Left ventricle myocardium inferior (tissue), 1 donor: ENCODE results near the gene VPS29. TPM values are rescaled to one million over a fixed set of nuclear protein-coding genes. Genes with fewer than 3 reads are reported as not detected.
"Not testable (repeated sequence)": the region's sequence is repeated elsewhere in the genome, so short reads cannot be mapped to it uniquely, and the experiment has no call there.

Experiments
- DNase-seq: peaks from one replicate; pipeline ENCODE4 v3.0.0-alpha.2; 2020
- H3K27ac ChIP-seq: fragments of 200-600 bp; replicated peaks from 2 replicates; pipeline ENCODE4 v1.8.0; 2021
- H3K27me3 ChIP-seq: fragments of 200-600 bp; 2 replicates; pipeline ENCODE4 v1.8.0; 2021; ENCODE audit warnings: low read depth
- H3K36me3 ChIP-seq: fragments of 200-600 bp; 2 replicates; pipeline ENCODE4 v1.8.0; 2021
- H3K4me1 ChIP-seq: fragments of 200-600 bp; 2 replicates; pipeline ENCODE4 v1.8.0; 2021
- H3K4me3 ChIP-seq: fragments of 200-600 bp; 2 replicates; pipeline ENCODE4 v1.8.0; 2021; ENCODE audit warnings: mild to moderate bottlenecking, moderate library complexity
- H3K9me3 ChIP-seq: fragments of 200-600 bp; replicated peaks from 2 replicates; pipeline ENCODE4 v1.8.0; 2021
- intact Hi-C: fragments of 100-400 bp; cut with micrococcal nuclease; formaldehyde crosslinking; loops from one replicate; pipeline ENCODE4 v1.11.0; 2022
- total RNA-seq: library from RNA; stranded (reverse); fragmentation: NEBNext Ultra II Directional; extraction: Animal tissue kit (Norgen Biotek cat#: 25700); gene quantifications from one replicate; pipeline ENCODE4 v1.2.1, GENCODE V29; 2021
- TF ChIP-seq, protein P1 (sequence below): fragments of 200-600 bp; IDR thresholded peaks from 2 replicates; pipeline ENCODE4 v1.8.0; 2021; ENCODE audit warnings: antibody characterized with exemption, mild to moderate bottlenecking, borderline replicate concordance
- donor health status: DM: no; HTN: yes; CAD: no; lungs with severe emphysema.

VPS29 gene
- total RNA-seq, 1 donor from 2014 or later: 91.1 TPM

- peaks cover 21% of the 10 kb centered on the region for H3K36me3 ChIP-seq
- no peak for DNase-seq
- peaks cover 33% of the 10 kb centered on the region for H3K4me1 ChIP-seq
- no peaks in the 10 kb centered on the region for H3K27me3 ChIP-seq
- intact Hi-C loops: no loop called here
- peak overlapping the region; percentile 93 for H3K4me3 ChIP-seq
- no peaks in the 10 kb centered on the region for H3K9me3 ChIP-seq
- H3K27ac ChIP-seq: peak overlapping the region; percentile 97
- TF ChIP-seq, protein P1, sequence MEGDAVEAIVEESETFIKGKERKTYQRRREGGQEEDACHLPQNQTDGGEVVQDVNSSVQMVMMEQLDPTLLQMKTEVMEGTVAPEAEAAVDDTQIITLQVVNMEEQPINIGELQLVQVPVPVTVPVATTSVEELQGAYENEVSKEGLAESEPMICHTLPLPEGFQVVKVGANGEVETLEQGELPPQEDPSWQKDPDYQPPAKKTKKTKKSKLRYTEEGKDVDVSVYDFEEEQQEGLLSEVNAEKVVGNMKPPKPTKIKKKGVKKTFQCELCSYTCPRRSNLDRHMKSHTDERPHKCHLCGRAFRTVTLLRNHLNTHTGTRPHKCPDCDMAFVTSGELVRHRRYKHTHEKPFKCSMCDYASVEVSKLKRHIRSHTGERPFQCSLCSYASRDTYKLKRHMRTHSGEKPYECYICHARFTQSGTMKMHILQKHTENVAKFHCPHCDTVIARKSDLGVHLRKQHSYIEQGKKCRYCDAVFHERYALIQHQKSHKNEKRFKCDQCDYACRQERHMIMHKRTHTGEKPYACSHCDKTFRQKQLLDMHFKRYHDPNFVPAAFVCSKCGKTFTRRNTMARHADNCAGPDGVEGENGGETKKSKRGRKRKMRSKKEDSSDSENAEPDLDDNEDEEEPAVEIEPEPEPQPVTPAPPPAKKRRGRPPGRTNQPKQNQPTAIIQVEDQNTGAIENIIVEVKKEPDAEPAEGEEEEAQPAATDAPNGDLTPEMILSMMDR: no peak
Measured at GRCh38 chr12:110467847-110468213, 34.1 kb downstream of the VPS29 start.

DNA sequence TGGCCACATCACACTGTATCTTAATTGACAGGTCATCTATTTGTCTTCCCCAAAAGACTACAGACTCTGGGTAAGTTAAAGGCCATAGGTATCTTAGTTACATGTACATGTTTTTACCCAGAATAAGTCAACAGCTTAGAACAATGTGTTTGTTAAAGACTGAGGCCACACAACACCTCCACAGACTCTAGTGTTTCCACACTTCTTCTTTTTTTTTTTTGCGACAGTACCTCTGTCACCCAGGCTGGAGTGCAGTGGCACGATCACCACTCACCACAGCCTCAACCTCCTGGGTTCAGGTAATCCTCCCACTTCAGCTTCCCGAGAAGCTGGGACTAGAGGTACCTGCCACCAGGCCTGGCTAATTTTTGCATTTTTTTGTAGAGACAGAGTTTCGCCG is 35.1 kb downstream of the VPS29 start:
- intact Hi-C loops: no loop called here
- no peak overlapping the region for H3K27ac ChIP-seq

GRCh38 chr12:110465765-110466164 is 36.1 kb downstream of the VPS29 start:
- H3K9me3 ChIP-seq, H3K27ac ChIP-seq, H3K27me3 ChIP-seq, DNase-seq, H3K4me3 ChIP-seq, intact Hi-C loops: not testable (repeated sequence)
- Histone ChIP-seq H3K4me1 (peaks cover 33% of the 10 kb centered on the region), H3K36me3 (peaks cover 32% of the 10 kb centered on the region)

More for the DNA sequence above, 35.1 kb downstream of the VPS29 start:
- Histone ChIP-seq H3K27me3 (no peaks in the 10 kb centered on the region), H3K9me3 (no peaks in the 10 kb centered on the region), H3K36me3 (peaks cover 25% of the 10 kb centered on the region), H3K4me3 (peak overlapping the region; percentile 93), H3K4me1 (peaks cover 33% of the 10 kb centered on the region)
- TF ChIP-seq, protein P1: no peak
- DNase-seq: no peak

GRCh38 chr12:110465024-110465423 is 36.9 kb downstream of the VPS29 start:
- H3K9me3 ChIP-seq: no peaks in the 10 kb centered on the region
- H3K4me1 ChIP-seq: peaks cover 33% of the 10 kb centered on the region
- no peaks in the 10 kb centered on the region for H3K27me3 ChIP-seq
- H3K36me3 ChIP-seq: peaks cover 39% of the 10 kb centered on the region
- intact Hi-C loops: no loop called here
- no peak overlapping the region for H3K27ac ChIP-seq
- TF ChIP-seq, protein P1: no peak
- H3K4me3 ChIP-seq: no peak overlapping the region
- no peak for DNase-seq

GRCh38 chr12:110461189-110461588 is 40.7 kb downstream of the VPS29 start:
- H3K36me3 ChIP-seq: peaks cover 75% of the 10 kb centered on the region
- H3K9me3 ChIP-seq, intact Hi-C loops, DNase-seq, H3K4me3 ChIP-seq, H3K27me3 ChIP-seq, H3K27ac ChIP-seq, H3K4me1 ChIP-seq: not testable (repeated sequence)

- H3K27me3 ChIP-seq: no peaks in the 10 kb centered on the region
- no peaks in the 10 kb centered on the region for H3K9me3 ChIP-seq
- no peak overlapping the region for H3K27ac ChIP-seq
- peaks cover 86% of the 10 kb centered on the region for H3K36me3 ChIP-seq
- no peak for DNase-seq
- intact Hi-C loops: no loop called here
- TF ChIP-seq, protein P1: no peak
- H3K4me3 ChIP-seq: no peak overlapping the region
- H3K4me1 ChIP-seq: no peaks in the 10 kb centered on the region
Measured at GRCh38 chr12:110458756-110459155, 43.2 kb downstream of the VPS29 start.
